HAP-1 (cell line): ENCODE data around the gene CXCL16.
"Not testable (repeated sequence)": the region's sequence is repeated elsewhere in the genome, so short reads cannot be mapped to it uniquely, and the experiment has no call there.

Experiments
- DNase-seq, 2 experiments: peaks; one replicate each; pipeline ENCODE4 v3.0.0-alpha.2; 2016 to 2020; ENCODE audit warnings: low spot score in 2 of 2
- H3K27me3 ChIP-seq: fragments of 250-450 bp; sonication (Bioruptor Pico); 2 replicates; pipeline ENCODE4 v1.5.1; 2020; ENCODE audit warnings: low read depth, mild to moderate bottlenecking, moderate library complexity
- H3K36me3 ChIP-seq: fragments of 250-450 bp; sonication (Bioruptor Pico); replicated peaks from 2 replicates; pipeline ENCODE4 v1.5.1; 2020; ENCODE audit warnings: mild to moderate bottlenecking
- H3K4me1 ChIP-seq: fragments of 250-450 bp; sonication (Bioruptor Pico); 2 replicates; pipeline ENCODE4 v1.5.1; 2020; ENCODE audit warnings: mild to moderate bottlenecking
- H3K4me3 ChIP-seq: fragments of 250-450 bp; sonication (Bioruptor Pico); 2 replicates; pipeline ENCODE4 v1.5.1; 2020; ENCODE audit warnings: mild to moderate bottlenecking, moderate library complexity
- H3K9me3 ChIP-seq: fragments of 250-450 bp; sonication (Bioruptor Pico); 2 replicates; pipeline ENCODE4 v1.5.1; 2020; ENCODE audit warnings: mild to moderate bottlenecking, moderate library complexity
- in situ Hi-C: fragments of 300-500 bp; cut with MboI; formaldehyde crosslinking; loops from 3 replicates; pipeline ENCODE4 v1.14.3; 2020; ENCODE audit warnings: low sequenced_read_pairs, inconsistent platforms, mixed read lengths

Gene CXCL16

GRCh38 chr17:4689872-4690271 lies 49.9 kb downstream of the CXCL16 start:
- in situ Hi-C loops, H3K4me1 ChIP-seq, H3K27me3 ChIP-seq, DNase-seq, H3K4me3 ChIP-seq, H3K9me3 ChIP-seq: not testable (repeated sequence)
- H3K36me3 ChIP-seq = peaks cover 68% of the 10 kb centered on the region

GRCh38 chr17:4683739-4684138 lies 56.0 kb downstream of the CXCL16 start:
- H3K9me3 ChIP-seq, in situ Hi-C loops, H3K4me1 ChIP-seq, H3K27me3 ChIP-seq, H3K4me3 ChIP-seq, DNase-seq: not testable (repeated sequence)
- H3K36me3 ChIP-seq = peaks cover 74% of the 10 kb centered on the region
